Parathyroid adenoma (tissue), 2 donors: ENCODE data around the gene PAIP1.
"Not testable (repeated sequence)": the region's sequence is repeated elsewhere in the genome, so short reads cannot be mapped to it uniquely, and the experiment has no call there.

Source experiments
- H2AFZ ChIP-seq: fragments of 300-600 bp; sonication (generic); one replicate; pipeline ENCODE4 v1.7.0; 2017; ENCODE audit warnings: antibody characterized with exemption, mild to moderate bottlenecking
- H3K27ac ChIP-seq: fragments of 300-600 bp; sonication (generic); one replicate; pipeline ENCODE4 v1.7.0; 2017
- H3K27me3 ChIP-seq: fragments of 300-600 bp; sonication (generic); one replicate; pipeline ENCODE4 v1.7.0; 2017; ENCODE audit warnings: low read length; ENCODE audit not compliant: control insufficient read depth, insufficient read depth
- H3K36me3 ChIP-seq: fragments of 300-600 bp; sonication (generic); one replicate; pipeline ENCODE4 v1.7.0; 2017; ENCODE audit warnings: low read length; ENCODE audit not compliant: control insufficient read depth, insufficient read depth
- H3K4me1 ChIP-seq: fragments of 300-600 bp; sonication (generic); one replicate; pipeline ENCODE4 v1.7.0; 2017; ENCODE audit warnings: control low read depth
- H3K4me2 ChIP-seq: fragments of 300-600 bp; sonication (generic); one replicate; pipeline ENCODE4 v1.7.0; 2017; ENCODE audit warnings: low read length
- H3K4me3 ChIP-seq: fragments of 300-600 bp; sonication (generic); one replicate; pipeline ENCODE4 v1.7.0; 2017; ENCODE audit warnings: low read depth, low read length
- H3K79me2 ChIP-seq: fragments of 300-600 bp; sonication (generic); one replicate; pipeline ENCODE4 v1.7.0; 2017; ENCODE audit warnings: control low read depth
- H3K9ac ChIP-seq: fragments of 300-600 bp; sonication (generic); one replicate; pipeline ENCODE4 v1.7.0; 2017; ENCODE audit warnings: mild to moderate bottlenecking
- H3K9me3 ChIP-seq: fragments of 300-600 bp; sonication (generic); one replicate; pipeline ENCODE4 v1.7.0; 2017; ENCODE audit warnings: low read length; ENCODE audit not compliant: control insufficient read depth
- CTCF ChIP-seq: fragments of 300-600 bp; sonication (generic); IDR thresholded peaks from one replicate; pipeline ENCODE4 v1.7.0; 2017; ENCODE audit warnings: antibody characterized with exemption, mild to moderate bottlenecking
- donor health status: primary hyperparathyroidism.

The PAIP1 gene

GRCh38 chr5:43582082-43583005, 25.5 kb upstream of the PAIP1 start:
- no peaks in the 10 kb centered on the region for H3K9me3 ChIP-seq
- H3K4me1 ChIP-seq: no peaks in the 10 kb centered on the region
- no peak overlapping the region for H3K4me3 ChIP-seq
- no peak overlapping the region for H3K4me2 ChIP-seq
- no peak overlapping the region for H3K27ac ChIP-seq
- H3K9ac ChIP-seq: no peak overlapping the region
- H3K79me2 ChIP-seq: no peaks in the 10 kb centered on the region
- no peaks in the 10 kb centered on the region for H3K27me3 ChIP-seq
- no peak overlapping the region for H2AFZ ChIP-seq
- no peaks in the 10 kb centered on the region for H3K36me3 ChIP-seq
- no peak for TF ChIP-seq CTCF

DNA sequence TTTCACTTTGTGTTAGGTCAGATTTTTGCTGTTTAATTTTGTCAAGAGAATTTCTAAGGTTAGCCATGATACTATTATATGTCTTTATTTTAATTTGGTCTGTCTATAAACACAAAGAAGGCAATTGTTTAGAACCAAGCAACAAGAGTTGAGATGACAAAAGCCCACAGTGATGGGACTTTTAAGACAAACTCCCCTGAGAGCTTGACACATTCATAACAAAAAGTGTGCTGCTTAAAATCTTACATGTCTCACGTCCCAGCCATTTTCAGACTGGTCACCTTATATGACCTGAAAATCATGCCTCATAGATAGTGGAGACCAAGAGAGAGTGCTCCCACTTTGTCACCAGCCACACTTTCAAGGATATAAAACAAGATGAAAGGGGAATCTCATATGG, 24.5 kb upstream of the PAIP1 start:
- H3K27me3 ChIP-seq: no peaks in the 10 kb centered on the region
- H2AFZ ChIP-seq: no peak overlapping the region
- H3K79me2 ChIP-seq: no peaks in the 10 kb centered on the region
- no peaks in the 10 kb centered on the region for H3K9me3 ChIP-seq
- H3K36me3 ChIP-seq: no peaks in the 10 kb centered on the region
- no peak overlapping the region for H3K4me2 ChIP-seq
- H3K4me3 ChIP-seq: no peak overlapping the region
- no peak overlapping the region for H3K9ac ChIP-seq
- no peaks in the 10 kb centered on the region for H3K4me1 ChIP-seq
- no peak for TF ChIP-seq CTCF
- H3K27ac ChIP-seq: no peak overlapping the region

- not testable (repeated sequence) for H3K4me2 ChIP-seq, H3K9me3 ChIP-seq, H3K27me3 ChIP-seq, H3K4me1 ChIP-seq, H3K27ac ChIP-seq, H2AFZ ChIP-seq, H3K79me2 ChIP-seq, H3K36me3 ChIP-seq, H3K9ac ChIP-seq, H3K4me3 ChIP-seq
Observed at GRCh38 chr5:43580402-43581210, 23.7 kb upstream of the PAIP1 start.

GRCh38 chr5:43573058-43573457, 16.2 kb upstream of the PAIP1 start:
- Histone ChIP-seq H3K36me3 (no peaks in the 10 kb centered on the region), H2AFZ (no peak overlapping the region), H3K4me1 (no peaks in the 10 kb centered on the region), H3K79me2 (no peaks in the 10 kb centered on the region), H3K27me3 (no peaks in the 10 kb centered on the region), H3K9ac (no peak overlapping the region), H3K4me2 (no peak overlapping the region), H3K9me3 (no peaks in the 10 kb centered on the region), H3K4me3 (no peak overlapping the region), H3K27ac (no peak overlapping the region)
- TF ChIP-seq CTCF: no peak

GRCh38 chr5:43572357-43572756, 15.5 kb upstream of the PAIP1 start:
- H3K4me1 ChIP-seq: no peaks in the 10 kb centered on the region
- no peaks in the 10 kb centered on the region for H3K36me3 ChIP-seq
- H3K4me2 ChIP-seq: no peak overlapping the region
- no peak overlapping the region for H3K9ac ChIP-seq
- no peaks in the 10 kb centered on the region for H3K79me2 ChIP-seq
- no peak overlapping the region for H3K27ac ChIP-seq
- TF ChIP-seq CTCF: no peak
- H2AFZ ChIP-seq: no peak overlapping the region
- H3K9me3 ChIP-seq: no peaks in the 10 kb centered on the region
- H3K27me3 ChIP-seq: no peaks in the 10 kb centered on the region
- no peak overlapping the region for H3K4me3 ChIP-seq
